UCSD-AML1 (cell line): ENCODE data around the gene ADAM12.

ENCODE experiments used
- DNase-seq: peaks from one replicate; lab custom pipeline; 2025; ENCODE audit not compliant: unreplicated experiment; lab: John Stamatoyannopoulos, UW

The ADAM12 gene

DNA sequence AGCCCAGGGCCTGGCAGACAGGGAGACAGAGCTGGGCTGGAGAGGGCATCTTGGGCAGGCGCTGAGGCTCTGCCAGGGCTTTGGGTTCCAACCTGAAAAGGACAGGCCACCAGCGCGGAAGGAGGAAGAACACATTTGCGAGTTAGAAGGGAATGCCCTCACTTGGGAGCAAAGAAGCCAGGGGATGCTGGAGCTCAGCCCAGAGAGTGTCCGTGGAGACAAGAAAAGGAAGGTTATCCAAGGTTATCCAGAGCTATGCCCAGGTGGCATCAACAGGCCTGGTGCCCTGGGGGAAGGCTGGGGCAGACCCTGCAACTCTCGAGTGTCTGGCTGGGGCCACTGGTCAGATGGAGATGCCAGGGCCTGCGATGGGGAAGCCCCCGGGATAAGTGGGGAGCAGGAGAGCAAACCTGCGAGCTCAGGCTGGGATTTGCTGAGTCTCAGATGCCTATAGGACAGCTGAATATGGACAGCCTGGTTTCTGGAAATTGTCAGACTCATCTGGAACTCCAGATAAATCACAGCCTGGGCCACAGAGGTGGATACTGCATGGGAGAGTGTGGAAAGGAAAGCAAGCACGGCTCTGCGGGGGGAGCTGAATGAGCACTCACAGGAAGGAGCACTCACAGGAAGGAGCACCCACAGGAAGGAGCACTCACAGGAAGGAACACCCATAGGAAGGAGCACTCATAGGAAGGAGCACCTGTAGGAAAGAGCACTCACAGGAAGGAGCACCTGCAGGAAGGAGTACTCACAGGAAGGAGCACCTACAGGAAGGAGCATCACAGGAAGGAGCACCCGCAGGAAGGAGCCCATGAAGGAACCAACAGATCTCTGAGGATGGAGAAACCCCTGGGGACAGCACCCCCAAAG is 152.1 kb downstream of the ADAM12 start:
- DNase-seq: no peak

DNA sequence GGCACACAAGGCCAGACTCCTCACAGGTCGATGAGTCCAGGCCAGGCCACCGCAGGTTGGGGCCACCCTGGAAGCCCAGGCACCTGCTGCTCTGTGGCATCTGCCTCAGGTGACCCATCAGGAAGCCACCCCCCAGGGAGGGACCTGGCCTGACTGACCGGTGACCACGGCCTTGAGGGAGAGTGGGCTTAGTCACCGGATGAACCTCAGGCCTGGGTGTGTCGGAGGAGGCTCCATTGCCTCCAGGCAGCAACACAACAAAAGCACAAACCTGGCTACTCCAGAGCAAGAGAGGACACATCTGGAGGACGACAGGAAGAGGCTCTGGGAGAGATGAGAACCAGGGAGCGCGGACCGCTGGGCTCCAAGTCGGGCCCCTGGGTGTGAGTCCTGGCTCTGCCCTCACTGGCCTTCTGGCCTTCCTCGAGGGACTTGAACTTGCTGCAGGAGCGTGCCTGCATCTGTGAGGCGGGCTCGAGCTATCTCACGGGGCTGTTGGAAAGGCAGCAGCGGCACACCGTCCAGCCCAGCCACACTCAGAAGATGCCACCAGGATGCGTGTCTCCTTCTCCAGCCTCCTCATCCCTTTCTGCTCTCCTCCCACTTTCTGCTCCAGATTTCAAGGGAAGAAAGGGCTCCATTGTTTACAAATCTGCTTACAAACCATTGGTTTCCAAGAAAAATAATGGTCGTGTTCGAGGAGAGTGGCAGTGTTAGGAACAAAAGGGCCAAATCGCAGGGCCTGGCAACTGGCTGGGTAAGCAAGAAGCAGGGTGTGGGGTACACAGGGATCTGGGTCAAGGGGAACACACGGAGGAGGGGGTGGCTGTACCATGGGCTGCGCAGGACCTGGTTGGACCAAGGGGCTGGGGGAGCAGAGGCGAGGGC is 152.9 kb downstream of the ADAM12 start:
- no peak for DNase-seq

GRCh38 chr10:126234630-126235029 is 153.6 kb downstream of the ADAM12 start:
- no peak for DNase-seq

GRCh38 chr10:126233182-126234148 is 154.8 kb downstream of the ADAM12 start:
- no peak for DNase-seq

DNA sequence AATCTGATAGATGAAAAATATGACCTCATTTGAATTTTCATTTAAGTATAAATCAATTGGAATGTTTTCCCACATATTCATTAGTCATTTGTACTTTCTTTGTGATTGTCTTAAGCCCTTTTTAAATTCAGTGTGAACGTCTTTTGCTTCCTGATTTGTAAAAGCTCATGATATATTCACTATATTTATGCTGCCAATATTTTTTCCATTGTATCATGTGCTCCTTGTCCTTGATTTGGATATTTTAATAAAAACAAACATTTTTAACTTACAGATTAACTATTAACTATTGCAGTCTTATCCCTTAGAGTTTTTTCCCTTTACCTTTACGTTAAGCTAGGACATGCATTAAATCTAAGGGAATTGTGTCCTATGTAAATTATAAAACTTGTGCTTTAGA is 157.7 kb downstream of the ADAM12 start:
- no peak for DNase-seq

DNA sequence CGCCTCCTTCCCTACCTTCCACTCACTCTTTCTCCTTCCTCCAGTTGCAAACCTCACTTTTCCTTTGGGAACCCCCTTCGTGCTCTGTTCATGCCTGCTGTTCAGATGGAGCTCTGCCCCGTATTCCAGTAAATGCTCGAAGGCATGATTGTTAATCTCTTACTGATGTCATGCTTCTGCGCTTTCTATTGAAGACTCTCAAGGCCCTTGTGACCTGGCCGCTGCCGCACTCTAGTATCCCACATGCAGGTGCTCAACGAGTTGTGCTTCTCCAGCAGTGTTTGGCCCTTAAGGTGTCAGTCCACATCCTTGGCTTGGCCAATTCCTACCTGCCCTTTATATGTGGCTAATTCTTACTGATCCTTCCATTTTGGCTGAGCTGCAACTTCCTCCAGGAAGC is 158.6 kb downstream of the ADAM12 start:
- no peak for DNase-seq

GRCh38 chr10:126227762-126228134 is 160.5 kb downstream of the ADAM12 start:
- DNase-seq: no peak

DNA sequence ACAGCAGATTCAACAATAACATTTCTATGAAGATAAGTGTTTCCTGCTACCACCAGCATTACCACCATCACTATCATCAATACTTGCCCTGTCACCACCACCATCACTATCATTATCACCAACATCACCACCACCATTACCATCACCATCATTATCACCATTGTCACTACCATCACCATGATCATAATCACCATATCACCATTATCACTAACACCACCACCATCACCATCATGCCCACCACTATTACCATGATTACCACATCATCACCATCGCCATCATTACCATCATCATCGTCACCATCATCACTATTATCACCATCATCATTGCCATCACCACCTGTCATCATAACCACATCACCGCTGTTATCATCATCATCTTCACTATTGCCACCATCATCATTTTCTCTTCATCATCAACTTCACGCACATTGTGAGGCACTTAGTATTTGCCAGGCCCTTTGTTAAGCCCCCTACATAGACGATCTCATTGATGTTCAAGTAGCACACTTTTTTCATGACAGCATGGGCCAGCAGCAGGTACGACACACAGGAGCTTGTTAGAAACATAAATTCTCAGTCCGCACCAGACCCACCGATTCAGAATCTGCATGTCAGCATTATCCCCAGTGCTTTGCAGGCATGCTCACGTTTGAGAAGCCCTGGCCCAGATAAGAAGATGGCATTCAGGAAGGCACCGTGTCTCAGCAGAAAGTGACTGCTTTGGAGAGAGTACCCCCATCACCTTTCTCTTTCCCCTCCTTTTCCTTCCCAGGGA is 161.1 kb downstream of the ADAM12 start:
- DNase-seq: no peak

- no peak for DNase-seq
Measured at GRCh38 chr10:126226205-126226604, 162.1 kb downstream of the ADAM12 start.

DNA sequence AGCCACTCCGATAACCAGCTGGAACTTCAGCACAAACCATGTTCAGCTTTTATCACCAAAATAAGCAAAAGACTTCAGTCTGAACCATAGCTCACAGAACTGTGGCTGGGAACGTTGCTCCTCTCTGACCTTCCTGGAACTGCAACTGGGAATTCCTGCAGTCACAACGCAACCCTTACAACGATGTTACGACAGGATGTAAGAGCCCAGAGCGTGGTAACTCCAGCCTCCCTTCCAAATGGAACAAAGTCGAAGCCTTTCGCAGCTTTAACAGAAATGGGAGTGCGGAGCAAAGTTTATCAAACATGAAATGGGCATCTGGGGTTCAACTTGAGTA is 162.6 kb downstream of the ADAM12 start:
- DNase-seq: no peak

DNA sequence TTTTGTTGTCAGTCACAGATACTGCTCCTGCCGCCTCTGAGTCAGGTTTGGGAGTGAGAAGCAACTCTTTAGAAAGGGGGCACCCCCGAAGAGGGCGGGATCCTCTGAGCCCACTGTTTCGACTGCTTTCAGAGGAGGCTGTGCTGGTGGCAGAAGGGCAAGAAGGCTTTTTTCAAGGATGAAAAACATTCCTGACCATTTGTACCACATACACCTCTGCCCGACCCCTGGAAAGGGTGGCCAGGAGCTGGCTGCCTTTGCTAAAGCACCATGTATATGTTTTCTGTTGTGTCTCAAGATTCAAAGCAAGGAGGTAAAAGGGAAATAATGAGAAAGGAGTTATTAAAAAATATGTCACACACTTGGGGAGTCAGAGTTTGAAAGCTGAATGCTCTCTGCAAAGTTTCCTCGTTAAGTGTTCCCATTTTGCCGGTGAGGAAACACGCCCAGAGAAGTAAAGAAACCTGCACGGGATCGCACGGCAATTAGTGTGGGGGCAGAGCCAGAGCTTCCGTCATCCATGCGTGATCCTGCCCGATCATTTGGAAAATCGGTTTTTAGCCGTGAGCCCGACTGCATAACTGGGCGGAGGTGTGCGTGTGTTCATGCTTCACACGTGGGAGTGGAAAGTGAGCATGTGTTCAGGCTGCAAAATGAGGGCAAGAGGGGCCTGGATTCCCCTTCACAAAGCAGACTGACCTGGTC is 163.2 kb downstream of the ADAM12 start:
- DNase-seq: no peak

- no peak for DNase-seq
Measured at GRCh38 chr10:126223512-126224067, 164.7 kb downstream of the ADAM12 start.

DNA sequence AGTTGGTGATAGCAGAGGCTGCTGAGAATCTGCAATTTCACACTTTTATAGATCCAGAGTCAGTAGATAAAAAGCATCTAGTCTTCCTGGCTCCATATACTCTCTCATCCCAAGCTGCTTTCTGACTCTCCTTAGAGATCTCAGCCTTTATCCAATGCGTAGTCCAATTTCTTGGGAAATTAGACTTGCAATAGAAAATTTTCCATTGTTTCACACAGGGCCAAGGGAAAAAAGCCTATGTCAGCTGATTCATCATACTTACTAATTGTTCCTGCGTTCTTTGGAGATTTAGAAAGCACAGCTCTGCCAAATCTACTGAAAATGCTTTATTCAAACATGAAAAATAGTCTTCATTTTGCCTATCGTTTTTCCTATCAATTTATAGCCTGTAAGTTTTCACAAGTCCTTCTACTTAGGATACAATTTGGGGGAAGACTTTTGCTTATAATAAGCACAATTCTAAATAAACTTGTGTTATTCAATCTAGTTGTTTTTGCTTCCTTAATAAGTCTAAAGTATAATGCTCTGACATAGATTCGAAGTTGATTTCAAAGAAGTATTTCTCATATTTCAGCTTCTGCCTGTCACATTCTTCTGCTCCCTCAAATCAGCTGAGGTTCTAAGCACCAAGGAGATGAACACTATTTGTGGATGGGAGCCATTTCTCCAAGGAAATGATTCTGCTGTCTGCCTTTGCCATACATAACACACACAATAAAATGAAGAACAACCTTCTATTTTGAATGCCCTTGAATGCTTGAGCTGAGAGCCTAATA is 165.4 kb downstream of the ADAM12 start:
- no peak for DNase-seq

DNA sequence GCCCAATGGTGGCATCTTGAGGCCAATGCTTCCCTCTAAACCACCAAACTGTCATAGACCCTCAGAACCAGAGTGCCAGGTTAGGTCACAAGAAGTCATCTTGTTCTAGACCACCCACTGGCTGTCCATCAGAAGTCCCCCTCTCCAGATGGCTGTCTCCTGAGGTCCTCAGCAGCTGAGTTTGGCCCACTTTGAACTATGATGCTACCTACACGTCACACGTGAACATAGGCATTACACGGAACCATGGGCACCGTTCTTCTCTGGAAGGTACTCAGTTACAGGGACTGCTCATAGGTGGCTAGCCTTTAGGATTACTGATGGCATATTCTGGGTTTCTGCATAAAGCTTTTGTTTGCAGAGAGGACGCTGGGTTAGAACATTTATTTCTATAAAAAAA is 166.4 kb downstream of the ADAM12 start:
- DNase-seq: no peak

DNA sequence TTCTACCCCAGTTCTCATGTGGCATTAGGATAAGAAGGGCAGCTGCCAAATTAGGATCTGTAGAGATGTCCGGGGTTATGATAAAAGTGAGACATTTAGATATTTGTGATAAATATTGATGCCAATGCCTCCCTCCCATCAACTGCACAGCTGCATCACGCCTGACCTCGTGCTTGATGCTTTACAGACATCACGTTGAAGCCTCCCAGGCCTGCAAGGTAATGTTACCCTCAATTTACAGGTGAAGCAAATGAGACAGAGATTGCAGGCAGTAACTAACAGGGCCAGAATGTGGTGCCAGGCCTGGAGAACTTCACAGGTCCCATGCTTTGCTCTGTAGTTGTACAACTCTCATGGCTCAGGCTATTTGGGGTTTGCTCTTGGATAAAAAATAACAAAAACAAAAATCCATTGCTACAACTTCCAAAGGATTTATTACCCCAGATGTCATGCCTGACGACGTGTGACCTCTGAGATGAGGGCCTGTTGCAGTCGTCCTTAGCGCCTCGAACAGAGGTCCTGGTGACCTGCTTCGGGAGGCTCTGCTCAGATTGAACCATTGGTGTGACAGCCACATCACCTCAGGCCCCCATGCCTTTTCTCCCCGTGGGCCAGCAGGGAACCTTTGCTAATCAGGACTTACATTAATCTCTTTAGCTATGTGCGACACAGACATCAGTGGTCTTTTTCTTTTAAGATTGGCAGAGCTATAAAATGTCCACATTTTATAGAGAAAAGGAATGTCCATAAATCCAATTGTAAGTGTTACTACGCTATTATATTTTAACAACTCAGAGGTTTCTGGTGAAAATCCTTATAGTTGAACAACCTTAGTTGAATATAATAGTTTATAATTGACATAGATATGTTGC is 169.3 kb downstream of the ADAM12 start:
- no peak for DNase-seq

DNA sequence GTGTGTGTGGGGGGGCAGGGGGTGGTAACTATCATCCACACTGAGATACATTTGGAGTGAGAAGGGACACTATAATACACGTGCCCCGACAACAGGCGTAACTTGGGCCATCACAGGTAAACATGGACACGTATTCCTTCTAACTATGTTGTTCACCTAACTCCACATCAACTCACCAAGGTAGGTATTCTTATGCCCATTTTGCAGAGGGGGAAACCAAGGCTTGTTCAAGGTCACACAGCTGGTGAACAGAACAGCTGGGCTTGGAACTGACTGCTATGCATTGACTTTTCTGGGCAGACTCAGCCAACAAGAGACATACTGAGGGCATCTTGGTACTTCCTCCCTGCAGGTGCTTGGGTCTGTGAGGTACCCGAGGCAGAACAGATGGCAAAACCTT is 170.1 kb downstream of the ADAM12 start:
- DNase-seq: no peak

DNA sequence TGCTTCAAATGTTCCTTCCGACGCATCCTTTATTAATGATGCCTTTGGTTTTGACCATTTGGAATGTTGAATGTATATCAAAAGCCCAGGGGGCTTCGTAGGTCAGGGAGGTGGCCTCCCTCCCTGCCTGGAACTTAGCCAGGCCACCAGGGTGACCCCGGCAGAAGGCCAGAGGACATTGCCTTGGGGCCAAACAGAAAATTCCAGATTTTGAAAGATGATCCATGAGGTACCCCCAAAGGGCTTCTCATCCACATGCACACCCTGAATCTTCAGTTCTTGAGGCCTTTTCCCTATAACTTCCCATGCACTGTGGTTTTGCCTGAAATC is 171.7 kb downstream of the ADAM12 start:
- DNase-seq: no peak
